RWPE2 (cell line): ENCODE data around the gene GPA33.

ENCODE experiments used
- ATAC-seq: fragments of 200-7000 bp; cut with Tn5 transposase; 3 replicates; pipeline ENCODE4 v1.9.1; 2021; ENCODE audit warnings: low read depth
- DNase-seq: peaks from one replicate; pipeline ENCODE4 v3.0.0-alpha.2; 2020; ENCODE audit warnings: low spot score
- H3K27ac ChIP-seq: fragments of 450-650 bp; 2 replicates; pipeline ENCODE4 v1.5.1; 2017; ENCODE audit warnings: mild to moderate bottlenecking; ENCODE audit not compliant: poor library complexity, severe bottlenecking
- H3K27me3 ChIP-seq: fragments of 250-450 bp; sonication (Bioruptor Pico); 2 replicates; pipeline ENCODE4 v1.5.1; 2021; ENCODE audit warnings: mild to moderate bottlenecking, moderate library complexity; ENCODE audit not compliant: insufficient read depth, poor library complexity, severe bottlenecking
- H3K36me3 ChIP-seq: fragments of 250-450 bp; sonication (Bioruptor Pico); 2 replicates; pipeline ENCODE4 v1.5.1; 2020; ENCODE audit warnings: low read depth, mild to moderate bottlenecking, moderate library complexity
- H3K4me1 ChIP-seq: fragments of 250-450 bp; sonication (Bioruptor Pico); 2 replicates; pipeline ENCODE4 v1.5.1; 2021; ENCODE audit warnings: mild to moderate bottlenecking, moderate library complexity; ENCODE audit not compliant: insufficient read depth, poor library complexity, severe bottlenecking
- H3K4me3 ChIP-seq: fragments of 250-450 bp; sonication (Bioruptor Pico); 2 replicates; pipeline ENCODE4 v1.5.1; 2021; ENCODE audit warnings: mild to moderate bottlenecking, moderate library complexity; ENCODE audit not compliant: severe bottlenecking
- H3K9me3 ChIP-seq: fragments of 250-450 bp; sonication (Bioruptor Pico); 2 replicates; pipeline ENCODE4 v1.5.1; 2021; ENCODE audit warnings: mild to moderate bottlenecking, moderate library complexity; ENCODE audit not compliant: severe bottlenecking
- CTCF ChIP-seq: fragments of 450-650 bp; IDR thresholded peaks from one replicate; pipeline ENCODE4 v1.5.1; 2017; ENCODE audit warnings: mild to moderate bottlenecking, moderate library complexity; ENCODE audit not compliant: poor library complexity, severe bottlenecking

GPA33 gene

DNA sequence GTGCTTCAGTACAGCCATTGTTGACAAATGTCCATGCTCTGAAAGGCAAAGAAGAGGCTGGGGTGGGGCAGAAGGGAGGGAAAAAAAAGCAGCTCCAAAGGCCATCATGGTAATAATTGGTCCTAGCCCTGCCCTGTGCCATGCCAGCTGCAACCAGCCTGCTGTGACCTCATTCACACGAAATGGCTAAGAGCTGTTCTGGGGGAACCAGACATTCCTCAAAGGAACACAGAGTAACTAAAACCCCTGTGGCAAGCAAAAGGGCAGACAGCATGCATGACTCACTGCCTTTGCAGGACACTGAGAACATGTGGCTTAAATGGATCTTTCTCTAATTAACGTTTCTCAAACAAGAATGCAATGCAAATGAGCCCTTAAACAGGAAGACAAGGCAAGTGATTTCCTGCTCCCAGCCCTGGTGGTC, 46.0 kb upstream of the GPA33 start:
- Histone ChIP-seq H3K4me1 (peaks cover 6% of the 10 kb centered on the region), H3K4me3 (no peak overlapping the region), H3K27ac (peak overlapping the region; percentile 37), H3K9me3 (no peaks in the 10 kb centered on the region), H3K36me3 (no peaks in the 10 kb centered on the region), H3K27me3 (no peaks in the 10 kb centered on the region)
- DNase-seq: no peak
- no peak for TF ChIP-seq CTCF
- ATAC-seq: peak; percentile 92

- Histone ChIP-seq H3K9me3 (no peaks in the 10 kb centered on the region), H3K27ac (peak overlapping the region; percentile 37), H3K4me3 (no peak overlapping the region), H3K4me1 (peaks cover 6% of the 10 kb centered on the region), H3K36me3 (no peaks in the 10 kb centered on the region), H3K27me3 (no peaks in the 10 kb centered on the region)
- DNase-seq: no peak
- TF ChIP-seq CTCF: no peak
- no peak for ATAC-seq
These were observed 45.2 kb upstream of the GPA33 start for GRCh38 chr1:167135281-167135840.

DNA sequence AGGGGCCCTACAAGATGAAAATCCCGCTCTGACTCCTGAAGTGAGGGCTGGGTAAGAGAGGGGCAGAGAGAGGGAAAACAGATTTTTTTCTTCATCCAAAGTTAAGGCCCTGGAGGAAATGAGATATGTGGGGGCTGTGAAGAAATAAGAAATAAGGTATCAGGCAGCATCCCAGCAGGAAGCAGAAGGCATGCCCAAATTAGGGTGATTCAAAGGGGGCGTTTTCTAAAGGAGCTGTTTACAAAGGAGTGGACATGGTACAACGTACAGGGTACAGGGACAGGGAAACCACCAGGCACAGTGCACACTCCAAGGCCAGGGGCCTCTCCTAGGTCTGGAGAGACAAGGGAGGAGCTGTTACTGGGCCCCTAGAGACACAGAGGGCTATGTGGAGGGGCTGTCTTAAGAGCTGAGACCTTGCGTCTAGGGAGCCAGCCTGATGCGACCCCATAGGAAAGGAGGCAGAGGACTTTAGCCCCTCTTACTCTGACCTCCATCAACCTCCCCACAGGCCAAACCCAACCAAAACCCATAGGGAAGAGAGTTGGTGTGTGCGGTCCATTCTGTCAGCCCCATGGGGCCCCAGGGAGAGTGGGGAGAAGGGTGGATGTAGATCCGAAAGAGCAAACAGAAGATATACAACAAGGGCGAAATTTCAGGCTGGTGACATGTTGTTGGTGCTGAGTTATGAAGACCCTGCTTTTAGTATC, 42.3 kb upstream of the GPA33 start:
- H3K36me3 ChIP-seq: no peaks in the 10 kb centered on the region
- H3K27me3 ChIP-seq: no peaks in the 10 kb centered on the region
- no peaks in the 10 kb centered on the region for H3K9me3 ChIP-seq
- H3K4me1 ChIP-seq: peaks cover 6% of the 10 kb centered on the region
- DNase-seq (no peak), ATAC-seq (no peak)
- no peak overlapping the region for H3K4me3 ChIP-seq
- no peak for TF ChIP-seq CTCF
- H3K27ac ChIP-seq: no peak overlapping the region

- Histone ChIP-seq H3K4me1 (peaks cover 1% of the 10 kb centered on the region), H3K36me3 (no peaks in the 10 kb centered on the region), H3K27ac (no peak overlapping the region), H3K4me3 (no peak overlapping the region), H3K9me3 (no peaks in the 10 kb centered on the region), H3K27me3 (no peaks in the 10 kb centered on the region)
- DNase-seq (no peak), ATAC-seq (no peak)
- TF ChIP-seq CTCF: no peak
These were observed 40.8 kb upstream of the GPA33 start for GRCh38 chr1:167130829-167131510.
